ENCODE measurements around the gene IL12RB1. TPM values are rescaled to one million over a fixed set of nuclear protein-coding genes. Genes with fewer than 3 reads are reported as not detected.

Gene IL12RB1
- total and polyA plus RNA-seq, 10 of the 15 experiments (the other 5 are each of a cell fraction or from before 2014, with no cell fraction given): 2.8 to 29.9 (median 17.6) TPM

DNA sequence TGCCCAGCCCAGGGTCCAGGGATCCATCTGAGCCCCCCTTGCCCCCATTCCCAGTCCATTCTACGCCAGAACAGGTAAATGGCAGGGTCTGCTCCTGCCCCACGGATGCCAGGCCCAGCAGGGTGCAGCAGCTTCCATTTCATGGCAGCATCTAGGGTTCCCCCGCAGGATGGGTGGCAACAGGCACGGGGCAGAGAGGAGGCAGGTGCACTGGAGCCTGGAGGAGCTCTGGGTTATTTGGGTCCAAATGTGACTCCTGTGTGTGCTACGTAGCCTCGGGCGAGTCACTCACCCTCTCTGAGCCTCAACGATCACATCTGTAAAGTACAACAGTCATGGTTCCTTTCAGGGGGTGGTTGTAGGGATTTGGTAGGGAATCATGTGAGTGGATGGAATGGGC, 27.4 kb downstream of the IL12RB1 start:
- Histone ChIP-seq H3K9me3 (replicated peaks; ENCODE audit: control insufficient read depth, insufficient read depth, low read length) (no peaks in the 10 kb centered on the region), H3K27ac (ENCODE audit: control insufficient read depth, insufficient read depth) (no peak overlapping the region), H3K36me3 (ENCODE audit: control insufficient read depth in 2 of 2, insufficient read depth in 2 of 2, low read length in 1 of 2) (peaks cover 0 to 2% of the 10 kb centered on the region in 2 experiments; a peak in 2 of 4 replicates), H3K4me3 (no peak overlapping the region), H3K4me1 (ENCODE audit: control insufficient read depth, insufficient read depth, low read length) (peaks cover 2% of the 10 kb centered on the region; the same call in 1 of the 2 replicates), H3K27me3 (replicated peaks in 1 of 2; ENCODE audit: control insufficient read depth in 2 of 2, insufficient read depth in 2 of 2, low read length in 1 of 2) (no peaks in the 10 kb centered on the region; a peak in 1 of 4 replicates), H4K20me1 (ENCODE audit: control insufficient read depth, insufficient read depth) (no peaks in the 10 kb centered on the region), H3K9ac (ENCODE audit: control insufficient read depth, insufficient read depth, low read length) (no peak overlapping the region), H2AFZ (ENCODE audit: control insufficient read depth, low read depth, low read length) (no peak overlapping the region), H3K4me2 (ENCODE audit: control insufficient read depth, insufficient read depth) (no peak overlapping the region), H3K79me2 (ENCODE audit: control insufficient read depth, insufficient read depth, low read length) (no peaks in the 10 kb centered on the region)
- SMC1A ChIA-PET (ENCODE audit: uncharacterized antibody, unreplicated experiment): interaction anchor here (1.1 to 3.0 kb wide), 9 partner anchors 32 to 121 kb away, joined by 3 to 21 read pairs (median 4); partner anchors contain the start of gene ARRDC2
- CTCF ChIA-PET: interaction anchor here (0.7 to 7.7 kb wide), 9 partner anchors 14 to 128 kb away, joined by 3 to 81 read pairs (median 7); partner anchors contain the start of genes ARRDC2 and MAST3
- RAD21 ChIA-PET (ENCODE audit: unreplicated experiment): interaction anchor here (0.6 to 1.6 kb wide), 7 partner anchors 39 to 193 kb away, joined by 4 to 7 read pairs (median 4); partner anchors contain the start of genes ARRDC2 and MAST3
- TF ChIP-seq SMC3 (IDR thresholded peaks at IDR 0.05; ENCODE audit: borderline replicate concordance, low read length) (no peak), TBL1XR1 (IDR thresholded peaks at IDR 0.05; ENCODE audit: low read depth, low read length) (no peak), NR2F1 (conservative IDR thresholded peaks at IDR 0.05) (no peak), ESRRA (IDR thresholded peaks at IDR 0.05; ENCODE audit: low read length) (no peak)
- TF ChIP-seq, protein P1, sequence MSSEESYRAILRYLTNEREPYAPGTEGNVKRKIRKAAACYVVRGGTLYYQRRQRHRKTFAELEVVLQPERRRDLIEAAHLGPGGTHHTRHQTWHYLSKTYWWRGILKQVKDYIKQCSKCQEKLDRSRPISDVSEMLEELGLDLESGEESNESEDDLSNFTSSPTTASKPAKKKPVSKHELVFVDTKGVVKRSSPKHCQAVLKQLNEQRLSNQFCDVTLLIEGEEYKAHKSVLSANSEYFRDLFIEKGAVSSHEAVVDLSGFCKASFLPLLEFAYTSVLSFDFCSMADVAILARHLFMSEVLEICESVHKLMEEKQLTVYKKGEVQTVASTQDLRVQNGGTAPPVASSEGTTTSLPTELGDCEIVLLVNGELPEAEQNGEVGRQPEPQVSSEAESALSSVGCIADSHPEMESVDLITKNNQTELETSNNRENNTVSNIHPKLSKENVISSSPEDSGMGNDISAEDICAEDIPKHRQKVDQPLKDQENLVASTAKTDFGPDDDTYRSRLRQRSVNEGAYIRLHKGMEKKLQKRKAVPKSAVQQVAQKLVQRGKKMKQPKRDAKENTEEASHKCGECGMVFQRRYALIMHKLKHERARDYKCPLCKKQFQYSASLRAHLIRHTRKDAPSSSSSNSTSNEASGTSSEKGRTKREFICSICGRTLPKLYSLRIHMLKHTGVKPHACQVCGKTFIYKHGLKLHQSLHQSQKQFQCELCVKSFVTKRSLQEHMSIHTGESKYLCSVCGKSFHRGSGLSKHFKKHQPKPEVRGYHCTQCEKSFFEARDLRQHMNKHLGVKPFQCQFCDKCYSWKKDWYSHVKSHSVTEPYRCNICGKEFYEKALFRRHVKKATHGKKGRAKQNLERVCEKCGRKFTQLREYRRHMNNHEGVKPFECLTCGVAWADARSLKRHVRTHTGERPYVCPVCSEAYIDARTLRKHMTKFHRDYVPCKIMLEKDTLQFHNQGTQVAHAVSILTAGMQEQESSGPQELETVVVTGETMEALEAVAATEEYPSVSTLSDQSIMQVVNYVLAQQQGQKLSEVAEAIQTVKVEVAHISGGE (CRISPR knock-in tag; IDR thresholded peaks at IDR 0.05): no peak
- TF ChIP-seq, protein P2, sequence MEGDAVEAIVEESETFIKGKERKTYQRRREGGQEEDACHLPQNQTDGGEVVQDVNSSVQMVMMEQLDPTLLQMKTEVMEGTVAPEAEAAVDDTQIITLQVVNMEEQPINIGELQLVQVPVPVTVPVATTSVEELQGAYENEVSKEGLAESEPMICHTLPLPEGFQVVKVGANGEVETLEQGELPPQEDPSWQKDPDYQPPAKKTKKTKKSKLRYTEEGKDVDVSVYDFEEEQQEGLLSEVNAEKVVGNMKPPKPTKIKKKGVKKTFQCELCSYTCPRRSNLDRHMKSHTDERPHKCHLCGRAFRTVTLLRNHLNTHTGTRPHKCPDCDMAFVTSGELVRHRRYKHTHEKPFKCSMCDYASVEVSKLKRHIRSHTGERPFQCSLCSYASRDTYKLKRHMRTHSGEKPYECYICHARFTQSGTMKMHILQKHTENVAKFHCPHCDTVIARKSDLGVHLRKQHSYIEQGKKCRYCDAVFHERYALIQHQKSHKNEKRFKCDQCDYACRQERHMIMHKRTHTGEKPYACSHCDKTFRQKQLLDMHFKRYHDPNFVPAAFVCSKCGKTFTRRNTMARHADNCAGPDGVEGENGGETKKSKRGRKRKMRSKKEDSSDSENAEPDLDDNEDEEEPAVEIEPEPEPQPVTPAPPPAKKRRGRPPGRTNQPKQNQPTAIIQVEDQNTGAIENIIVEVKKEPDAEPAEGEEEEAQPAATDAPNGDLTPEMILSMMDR (IDR thresholded peaks at IDR 0.05 in 2 of 3, conservative IDR thresholded peaks at IDR 0.05 in 1 of 3; ENCODE audit: control insufficient read depth in 2 of 3, extremely low read depth in 1 of 3, insufficient read depth in 1 of 3, low read depth in 3 of 3, low read length in 3 of 3): no peak
- TF ChIP-seq, protein P3, sequence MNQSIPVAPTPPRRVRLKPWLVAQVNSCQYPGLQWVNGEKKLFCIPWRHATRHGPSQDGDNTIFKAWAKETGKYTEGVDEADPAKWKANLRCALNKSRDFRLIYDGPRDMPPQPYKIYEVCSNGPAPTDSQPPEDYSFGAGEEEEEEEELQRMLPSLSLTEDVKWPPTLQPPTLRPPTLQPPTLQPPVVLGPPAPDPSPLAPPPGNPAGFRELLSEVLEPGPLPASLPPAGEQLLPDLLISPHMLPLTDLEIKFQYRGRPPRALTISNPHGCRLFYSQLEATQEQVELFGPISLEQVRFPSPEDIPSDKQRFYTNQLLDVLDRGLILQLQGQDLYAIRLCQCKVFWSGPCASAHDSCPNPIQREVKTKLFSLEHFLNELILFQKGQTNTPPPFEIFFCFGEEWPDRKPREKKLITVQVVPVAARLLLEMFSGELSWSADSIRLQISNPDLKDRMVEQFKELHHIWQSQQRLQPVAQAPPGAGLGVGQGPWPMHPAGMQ (IDR thresholded peaks at IDR 0.05; ENCODE audit: borderline replicate concordance): no peak
- no peak for DNase-seq (ENCODE audit: low read depth, low spot score)
- BruUV-seq (replicated peaks): no TSS peak
- no peak for ATAC-seq
- intact Hi-C loops (cut with micrococcal nuclease; ENCODE audit: unreplicated experiment): loop anchor here (2.0 kb wide), 1 partner anchor 120 kb away; no protein-coding TSS in a partner anchor
- 37% methylated on average over 8 of the region's 8 CpGs for WGBS (ENCODE audit: insufficient coverage, insufficient replicate concordance, low lambda C conversion rate, missing lambda C conversion rate)
- FAIRE-seq: no peak
- in situ Hi-C loops (cut with MboI): loop anchor here (5.0 kb wide), 1 partner anchor 42 kb away; no protein-coding TSS in a partner anchor
- POLR2A ChIA-PET: interaction anchor here (0.5 to 1.5 kb wide), 3 partner anchors 18 to 35 kb away, joined by 5 read pairs; no protein-coding TSS in a partner anchor

Data from GM12878 (cell line).